Ovary (tissue), 3 donors: ENCODE measurements around the gene MDM4.

Experiments used
- CTCF ChIP-seq, 3 donors: fragments of 450-650 bp in 2 of 3; fragments of 200-600 bp in 1 of 3; IDR thresholded peaks; one replicate each; pipeline versions ENCODE4 v1.5.1 to v1.8.0; 2016 to 2022; ENCODE audit warnings: antibody characterized with exemption in 3 of 3, mild to moderate bottlenecking in 1 of 3
- POLR2A ChIP-seq: fragments of 450-650 bp; IDR thresholded peaks from one replicate; pipeline ENCODE4 v1.6.1; 2017; ENCODE audit warnings: antibody characterized with exemption, mild to moderate bottlenecking, moderate library complexity
- donor health status: DM: no; HTN: no; CAD: no.

- no peak for TF ChIP-seq CTCF (IDR thresholded peaks at IDR 0.05)
- no peak for TF ChIP-seq POLR2A
Observed at GRCh38 chr1:204575221-204576190, 59.3 kb downstream of the MDM4 start.
